Activated CD4-positive, alpha-beta memory T cell treated with anti-CD3 and anti-CD28 coated beads for 36 hours (primary cell): ENCODE results near the gene THAP9. TPM values are rescaled to one million over a fixed set of nuclear protein-coding genes. Genes with fewer than 3 reads are reported as not detected.
"Not testable (repeated sequence)": the region's sequence is repeated elsewhere in the genome, so short reads cannot be mapped to it uniquely, and the experiment has no call there.

ENCODE experiments used
- CTCF ChIA-PET: fragments of 350-600 bp; sonication (Branson Sonifier 250); formaldehyde crosslinking; loops from one replicate; lab custom pipeline; 2021; ENCODE audit warnings: antibody characterized with exemption, inconsistent platforms; lab: Charles Lee
- POLR2A ChIA-PET: fragments of 350-600 bp; sonication (Branson Sonifier 250); formaldehyde crosslinking; loops from one replicate; lab custom pipeline; 2021; ENCODE audit warnings: antibody characterized with exemption; lab: Charles Lee
- DNase-seq: peaks from one replicate; pipeline ENCODE4 v3.0.0-alpha.2; 2020
- H3K27ac Mint-ChIP-seq: one replicate; pipeline ENCODE4 v1.8.0; 2021; ENCODE audit warnings: mixed read lengths
- H3K27me3 Mint-ChIP-seq: one replicate; pipeline ENCODE4 v1.8.0; 2021; ENCODE audit warnings: mixed read lengths
- H3K36me3 Mint-ChIP-seq: one replicate; pipeline ENCODE4 v1.8.0; 2021; ENCODE audit warnings: mixed read lengths
- H3K4me1 Mint-ChIP-seq: one replicate; pipeline ENCODE4 v1.8.0; 2021; ENCODE audit warnings: low read depth, mixed read lengths
- H3K4me3 Mint-ChIP-seq: one replicate; pipeline ENCODE4 v1.8.0; 2021; ENCODE audit warnings: mild to moderate bottlenecking, mixed read lengths
- H3K9me3 Mint-ChIP-seq: one replicate; pipeline ENCODE4 v1.8.0; 2021; ENCODE audit warnings: mixed read lengths
- intact Hi-C: fragments of 100-400 bp; cut with micrococcal nuclease; formaldehyde crosslinking; loops from one replicate; pipeline ENCODE4 v1.15.1; 2023
- total RNA-seq, 2 experiments: library from RNA; stranded (reverse); gene quantifications; one replicate each; pipeline ENCODE4 v1.2.3, GENCODE V29; 2021

The THAP9 gene
- 1 to 10 TPM; 2.3 to 2.4 TPM for total RNA-seq

- Mint-ChIP-seq H3K4me1 (peaks cover 36% of the 10 kb centered on the region), H3K27me3 (no peaks in the 10 kb centered on the region), H3K9me3 (no peaks in the 10 kb centered on the region), H3K4me3 (no peak within 1 kb of the TSS), H3K36me3 (peaks cover 22% of the 10 kb centered on the region), H3K27ac (no peak within 1 kb of the TSS)
- peak; percentile 99 for DNase-seq
- intact Hi-C loops: loop anchor here (1.0 to 10.0 kb wide), 12 partner anchors 9 to 1406 kb away; partner anchors contain the start of genes COQ2, ENOPH1, HELQ and HNRNPDL
- POLR2A ChIA-PET: interaction anchor here (1.0 to 3.9 kb wide), 9 partner anchors 9 to 471 kb away, joined by 3 to 21 read pairs (median 4); partner anchors contain the start of genes COPS4 and SEC31A
- CTCF ChIA-PET: interaction anchor here (1.1 to 2.6 kb wide), 7 partner anchors 9 to 134 kb away, joined by 3 to 11 read pairs (median 5); partner anchors contain the start of gene COPS4
Measured at GRCh38 chr4:82900411-82901182, at the start of gene THAP9. THAP9 (plus strand) TSS chr4:82900735; CDS start chr4:82900803, 68 bp downstream.

GRCh38 chr4:82851318-82851717, 49.2 kb upstream of the THAP9 start:
- CTCF ChIA-PET: interaction anchor here (0.7 to 2.9 kb wide), 8 partner anchors 10 to 423 kb away, joined by 3 to 12 read pairs (median 3); partner anchors contain the start of gene THAP9
- H3K4me1 Mint-ChIP-seq: peaks cover 3% of the 10 kb centered on the region
- H3K27ac Mint-ChIP-seq: no peak overlapping the region
- no peaks in the 10 kb centered on the region for H3K27me3 Mint-ChIP-seq
- no peak for DNase-seq
- intact Hi-C loops: loop anchor here (5.0 kb wide), 1 partner anchor 431 kb away; the partner anchor contains the start of gene COQ2
- no peaks in the 10 kb centered on the region for H3K9me3 Mint-ChIP-seq
- POLR2A ChIA-PET: no interaction called here
- H3K4me3 Mint-ChIP-seq: no peak overlapping the region
- H3K36me3 Mint-ChIP-seq: peaks cover 48% of the 10 kb centered on the region

- Mint-ChIP-seq H3K4me1 (peaks cover 3% of the 10 kb centered on the region), H3K27ac (no peak overlapping the region), H3K27me3 (no peaks in the 10 kb centered on the region), H3K36me3 (peaks cover 49% of the 10 kb centered on the region), H3K9me3 (no peaks in the 10 kb centered on the region), H3K4me3 (no peak overlapping the region)
- DNase-seq: no peak
- ChIA-PET POLR2A (interaction anchor here (1.2 kb wide), 1 partner anchor 9 kb away, joined by 3 read pairs; no protein-coding TSS in a partner anchor), CTCF (interaction anchor here (0.5 to 2.9 kb wide), 23 partner anchors 10 to 432 kb away, joined by 3 to 16 read pairs (median 3); partner anchors contain the start of genes SEC31A and THAP9)
- intact Hi-C loops: loop anchor here (2.0 to 5.0 kb wide), 2 partner anchors 47 to 430 kb away; partner anchors contain the start of gene COQ2
Measured at GRCh38 chr4:82851885-82852750, 48.4 kb upstream of the THAP9 start.

- ChIA-PET CTCF (interaction anchor here (0.5 to 2.9 kb wide), 20 partner anchors 9 to 431 kb away, joined by 3 to 16 read pairs (median 4); partner anchors contain the start of genes COPS4, SEC31A and THAP9), POLR2A (interaction anchor here (1.2 kb wide), 2 partner anchors 8 to 48 kb away, joined by 3 to 4 read pairs; partner anchors contain the start of gene THAP9)
- H3K9me3 Mint-ChIP-seq: no peaks in the 10 kb centered on the region
- H3K4me1 Mint-ChIP-seq: peaks cover 3% of the 10 kb centered on the region
- intact Hi-C loops: loop anchor here (2.0 to 5.0 kb wide), 2 partner anchors 46 to 429 kb away; partner anchors contain the start of gene COQ2
- no peaks in the 10 kb centered on the region for H3K27me3 Mint-ChIP-seq
- no peak overlapping the region for H3K27ac Mint-ChIP-seq
- no peak for DNase-seq
- no peak overlapping the region for H3K4me3 Mint-ChIP-seq
- H3K36me3 Mint-ChIP-seq: peaks cover 43% of the 10 kb centered on the region
Measured at GRCh38 chr4:82852751-82853285, 47.7 kb upstream of the THAP9 start.

GRCh38 chr4:82860487-82860886, 40.0 kb upstream of the THAP9 start:
- DNase-seq, H3K4me3 Mint-ChIP-seq, H3K9me3 Mint-ChIP-seq, CTCF ChIA-PET, H3K27ac Mint-ChIP-seq, H3K27me3 Mint-ChIP-seq: not testable (repeated sequence)
- intact Hi-C loops: loop anchor here (10.0 kb wide), 1 partner anchor 486 kb away; the partner anchor contains the start of gene HNRNPD
- Mint-ChIP-seq H3K4me1 (peaks cover 12% of the 10 kb centered on the region), H3K36me3 (peaks cover 30% of the 10 kb centered on the region)
- POLR2A ChIA-PET: interaction anchor here (0.7 kb wide), 1 partner anchor 8 kb away, joined by 3 read pairs; no protein-coding TSS in a partner anchor

GRCh38 chr4:82861529-82861928, 39.0 kb upstream of the THAP9 start:
- CTCF ChIA-PET: interaction anchor here (1.9 kb wide), 1 partner anchor 9 kb away, joined by 7 read pairs; no protein-coding TSS in a partner anchor
- POLR2A ChIA-PET: no interaction called here
- H3K27me3 Mint-ChIP-seq: no peaks in the 10 kb centered on the region
- H3K36me3 Mint-ChIP-seq: peaks cover 32% of the 10 kb centered on the region
- H3K27ac Mint-ChIP-seq: no peak overlapping the region
- no peak overlapping the region for H3K4me3 Mint-ChIP-seq
- DNase-seq: no peak
- H3K4me1 Mint-ChIP-seq: peaks cover 19% of the 10 kb centered on the region
- intact Hi-C loops: loop anchor here (10.0 kb wide), 1 partner anchor 487 kb away; the partner anchor contains the start of gene HNRNPD
- no peaks in the 10 kb centered on the region for H3K9me3 Mint-ChIP-seq

- intact Hi-C loops: loop anchor here (1.0 to 10.0 kb wide), 2 partner anchors 27 to 490 kb away; partner anchors contain the start of genes HNRNPD and SEC31A
- peak overlapping the region; percentile 24 for H3K4me3 Mint-ChIP-seq
- peaks cover 44% of the 10 kb centered on the region for H3K36me3 Mint-ChIP-seq
- peak overlapping the region; percentile 72 for H3K27ac Mint-ChIP-seq
- peak; percentile 37 for DNase-seq
- ChIA-PET CTCF (interaction anchor here (0.7 kb wide), 1 partner anchor 429 kb away, joined by 3 read pairs; no protein-coding TSS in a partner anchor), POLR2A (no interaction called here)
- H3K27me3 Mint-ChIP-seq: no peaks in the 10 kb centered on the region
- no peaks in the 10 kb centered on the region for H3K9me3 Mint-ChIP-seq
- H3K4me1 Mint-ChIP-seq: peaks cover 25% of the 10 kb centered on the region
Measured at GRCh38 chr4:82864336-82864979, 36.1 kb upstream of the THAP9 start.

GRCh38 chr4:82865592-82865991, 34.9 kb upstream of the THAP9 start:
- H3K4me3 Mint-ChIP-seq: no peak overlapping the region
- peaks cover 47% of the 10 kb centered on the region for H3K36me3 Mint-ChIP-seq
- CTCF ChIA-PET: interaction anchor here (1.4 kb wide), 3 partner anchors 13 to 417 kb away, joined by 3 to 5 read pairs (median 5); partner anchors contain the start of gene COPS4
- intact Hi-C loops: loop anchor here (1.0 to 10.0 kb wide), 2 partner anchors 35 to 491 kb away; partner anchors contain the start of genes HNRNPD and THAP9
- peak overlapping the region; percentile 69 for H3K27ac Mint-ChIP-seq
- no peaks in the 10 kb centered on the region for H3K9me3 Mint-ChIP-seq
- POLR2A ChIA-PET: interaction anchor here (0.9 kb wide), 1 partner anchor 169 kb away, joined by 3 read pairs; the partner anchor contains the start of gene COPS4
- H3K4me1 Mint-ChIP-seq: peaks cover 25% of the 10 kb centered on the region
- no peaks in the 10 kb centered on the region for H3K27me3 Mint-ChIP-seq
- peak; percentile 20 for DNase-seq

GRCh38 chr4:82866033-82866432, 34.5 kb upstream of the THAP9 start:
- Mint-ChIP-seq H3K27ac (peak overlapping the region; percentile 69), H3K4me1 (peaks cover 25% of the 10 kb centered on the region), H3K36me3 (peaks cover 51% of the 10 kb centered on the region)
- not testable (repeated sequence) for H3K4me3 Mint-ChIP-seq, H3K9me3 Mint-ChIP-seq, H3K27me3 Mint-ChIP-seq
- ChIA-PET POLR2A (interaction anchor here (0.9 kb wide), 1 partner anchor 169 kb away, joined by 3 read pairs; the partner anchor contains the start of gene COPS4), CTCF (interaction anchor here (1.4 kb wide), 3 partner anchors 14 to 416 kb away, joined by 3 to 5 read pairs (median 5); partner anchors contain the start of gene COPS4)
- peak; percentile 38 for DNase-seq
- intact Hi-C loops: loop anchor here (10.0 kb wide), 1 partner anchor 491 kb away; the partner anchor contains the start of gene HNRNPD
